Measurements from ENCODE around the gene FOXO1. TPM values are rescaled to one million over a fixed set of nuclear protein-coding genes. Genes with fewer than 3 reads are reported as not detected.

Gene FOXO1
- total RNA-seq, 4 donors from 2014 or later, result 43.6 to 75.9 (median 52.0) TPM

DNA sequence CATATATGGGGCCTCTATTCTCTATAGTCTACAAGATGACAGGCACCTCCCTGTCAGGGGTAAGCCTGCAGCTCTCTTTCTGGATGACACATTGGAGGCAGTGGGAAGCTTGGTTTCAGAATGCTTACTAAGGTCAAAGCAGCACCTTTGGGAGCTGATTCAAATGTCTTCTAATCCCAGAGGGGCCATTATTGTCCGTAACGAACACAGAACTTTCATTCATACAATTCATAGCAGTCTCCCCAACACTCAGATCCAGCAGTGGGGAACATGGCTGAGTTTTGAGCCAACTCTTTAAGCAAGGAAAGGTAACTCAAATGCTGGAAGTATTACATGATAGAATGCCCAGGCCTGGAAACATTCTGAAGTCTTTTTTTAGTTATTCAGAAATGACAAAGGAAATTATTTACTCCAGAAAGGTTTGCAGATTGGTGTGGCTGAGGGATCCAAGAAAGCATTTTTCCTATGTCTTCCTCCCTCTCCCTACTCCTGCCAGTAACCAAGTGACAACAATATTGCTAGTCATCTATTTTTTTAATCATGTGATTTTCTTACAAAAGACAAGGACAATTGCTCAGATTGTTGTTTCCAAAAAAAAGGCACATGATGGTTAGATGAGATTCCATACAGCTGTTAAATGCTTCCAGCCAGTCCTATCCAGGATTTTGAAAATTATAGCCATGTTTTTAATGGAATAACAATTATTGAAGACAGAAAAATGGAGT lies 118.7 kb downstream of the FOXO1 start:
- intact Hi-C loops (cut with DNase I; ENCODE audit: low total_unique reads), result no loop called here
- no peak overlapping the region for H3K4me3 ChIP-seq (ENCODE audit: low read depth, poor library complexity, severe bottlenecking)
- WGBS, 2 donors, result 41 to 54% methylated on average over 2 of the region's 2 CpGs
- TF ChIP-seq, protein P1, sequence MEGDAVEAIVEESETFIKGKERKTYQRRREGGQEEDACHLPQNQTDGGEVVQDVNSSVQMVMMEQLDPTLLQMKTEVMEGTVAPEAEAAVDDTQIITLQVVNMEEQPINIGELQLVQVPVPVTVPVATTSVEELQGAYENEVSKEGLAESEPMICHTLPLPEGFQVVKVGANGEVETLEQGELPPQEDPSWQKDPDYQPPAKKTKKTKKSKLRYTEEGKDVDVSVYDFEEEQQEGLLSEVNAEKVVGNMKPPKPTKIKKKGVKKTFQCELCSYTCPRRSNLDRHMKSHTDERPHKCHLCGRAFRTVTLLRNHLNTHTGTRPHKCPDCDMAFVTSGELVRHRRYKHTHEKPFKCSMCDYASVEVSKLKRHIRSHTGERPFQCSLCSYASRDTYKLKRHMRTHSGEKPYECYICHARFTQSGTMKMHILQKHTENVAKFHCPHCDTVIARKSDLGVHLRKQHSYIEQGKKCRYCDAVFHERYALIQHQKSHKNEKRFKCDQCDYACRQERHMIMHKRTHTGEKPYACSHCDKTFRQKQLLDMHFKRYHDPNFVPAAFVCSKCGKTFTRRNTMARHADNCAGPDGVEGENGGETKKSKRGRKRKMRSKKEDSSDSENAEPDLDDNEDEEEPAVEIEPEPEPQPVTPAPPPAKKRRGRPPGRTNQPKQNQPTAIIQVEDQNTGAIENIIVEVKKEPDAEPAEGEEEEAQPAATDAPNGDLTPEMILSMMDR (IDR thresholded peaks at IDR 0.05), result no peak
- no peak for TF ChIP-seq POLR2A (IDR thresholded peaks at IDR 0.05)
- no peak for DNase-seq (ENCODE audit: low spot score in 2 of 2)

DNA sequence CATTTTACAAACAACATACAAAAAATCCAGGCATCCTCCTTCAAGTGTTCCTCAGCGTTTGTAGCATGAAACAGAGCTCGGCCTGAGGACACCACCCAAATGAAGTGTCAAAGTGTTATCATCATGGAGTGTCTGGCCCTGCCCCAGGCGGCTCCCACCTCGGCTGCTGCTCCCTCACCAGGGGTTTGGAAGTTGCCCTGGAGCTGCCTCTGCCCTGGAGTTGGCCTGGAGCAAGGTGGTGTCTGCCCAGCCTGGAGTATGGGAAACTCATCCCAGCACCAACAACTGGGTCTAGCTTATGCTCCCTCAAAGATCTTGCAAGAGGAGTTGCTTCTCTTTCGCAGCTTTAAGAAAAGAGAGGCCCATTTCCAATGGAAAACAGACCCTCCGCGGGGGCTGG lies 120.4 kb downstream of the FOXO1 start:
- TF ChIP-seq, protein P1 (IDR thresholded peaks at IDR 0.05), result no peak
- no peak for TF ChIP-seq POLR2A (IDR thresholded peaks at IDR 0.05)
- intact Hi-C loops (cut with DNase I; ENCODE audit: low total_unique reads), result no loop called here
- DNase-seq (ENCODE audit: low spot score in 2 of 2), result no peak
- H3K4me3 ChIP-seq (ENCODE audit: low read depth, poor library complexity, severe bottlenecking), result no peak overlapping the region
- WGBS, 2 donors, result 78 to 84% methylated on average over 7 of the region's 7 CpGs

DNA sequence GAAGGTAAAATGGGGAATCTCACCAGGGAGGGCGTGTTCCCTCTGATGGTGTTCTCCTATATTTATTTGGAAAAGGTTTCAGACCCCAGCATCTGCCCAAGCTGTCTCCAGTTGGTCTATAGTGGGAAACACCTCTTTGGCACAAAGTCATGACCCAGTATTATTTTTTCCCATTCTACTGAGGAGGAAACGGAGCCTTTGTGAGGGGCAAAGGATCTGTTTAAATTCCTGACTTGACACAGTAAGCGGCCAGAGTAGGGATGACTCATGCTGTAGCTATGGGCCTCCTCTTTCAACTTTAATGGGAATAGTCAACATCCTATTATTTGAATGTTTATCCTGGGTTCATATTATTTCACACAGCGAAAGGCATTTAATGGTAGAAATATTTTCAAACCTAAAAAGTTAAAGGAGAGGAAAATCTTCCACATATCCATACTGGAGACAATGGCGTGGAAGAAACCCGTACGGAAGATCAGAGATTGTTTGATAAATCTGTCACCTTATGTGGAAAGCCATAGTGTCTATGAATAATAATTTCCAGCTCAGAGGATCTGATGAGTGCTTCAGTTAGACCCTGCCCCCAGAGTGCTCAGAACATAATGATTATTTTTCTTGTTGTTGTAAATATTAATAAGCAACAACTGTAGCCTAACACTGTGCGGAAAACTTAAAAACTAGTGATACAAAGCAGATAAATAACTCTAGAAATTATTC lies 126.0 kb downstream of the FOXO1 start:
- H3K4me3 ChIP-seq (ENCODE audit: low read depth, poor library complexity, severe bottlenecking), result no peak overlapping the region
- intact Hi-C loops (cut with DNase I; ENCODE audit: low total_unique reads), result no loop called here
- no peak for DNase-seq (ENCODE audit: low spot score in 2 of 2)
- TF ChIP-seq, protein P1 (IDR thresholded peaks at IDR 0.05), result no peak
- no peak for TF ChIP-seq POLR2A (IDR thresholded peaks at IDR 0.05)
- 74% methylated on average over 8 of the region's 8 CpGs for WGBS, 2 donors

DNA sequence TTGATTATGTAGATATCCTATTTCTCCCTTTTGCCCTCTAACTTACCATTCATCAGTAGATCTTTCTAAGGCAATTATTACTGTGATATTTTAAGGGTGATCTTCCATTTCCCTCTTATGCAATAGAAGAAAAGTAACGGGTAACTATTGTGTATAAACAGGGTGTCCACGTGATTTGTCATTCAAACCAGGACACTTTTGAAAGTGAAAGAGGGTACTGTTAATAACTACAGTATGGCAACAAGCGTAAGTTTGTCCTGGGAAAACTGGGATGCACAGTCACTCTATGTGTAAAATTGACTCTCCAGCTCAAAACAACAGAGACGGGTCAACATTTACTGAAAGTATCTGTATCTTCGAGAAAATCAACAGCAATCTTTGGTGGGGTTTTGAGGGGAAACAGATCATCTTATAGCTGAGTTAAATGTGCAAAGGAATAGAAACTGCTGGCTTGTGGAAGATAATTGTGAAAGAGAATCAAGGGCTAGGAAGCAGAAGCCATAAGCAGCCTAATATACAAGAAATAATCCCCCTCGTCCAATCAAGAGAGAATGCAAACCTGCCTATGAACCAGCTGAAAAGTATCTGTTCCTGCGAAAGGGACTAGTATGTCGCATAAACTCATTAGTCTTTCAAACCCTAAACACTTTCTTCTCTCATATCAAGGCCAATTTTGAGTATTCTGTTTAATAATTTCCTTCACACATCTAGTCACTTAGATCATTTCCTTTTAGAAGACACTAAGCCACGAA lies 126.7 kb downstream of the FOXO1 start:
- no peak for DNase-seq (ENCODE audit: low spot score in 2 of 2)
- TF ChIP-seq, protein P1 (IDR thresholded peaks at IDR 0.05), result no peak
- TF ChIP-seq POLR2A (IDR thresholded peaks at IDR 0.05), result no peak
- WGBS, 2 donors, result 71 to 78% methylated on average over 9 of the region's 9 CpGs
- no peak overlapping the region for H3K4me3 ChIP-seq (ENCODE audit: low read depth, poor library complexity, severe bottlenecking)
- intact Hi-C loops (cut with DNase I; ENCODE audit: low total_unique reads), result no loop called here

DNA sequence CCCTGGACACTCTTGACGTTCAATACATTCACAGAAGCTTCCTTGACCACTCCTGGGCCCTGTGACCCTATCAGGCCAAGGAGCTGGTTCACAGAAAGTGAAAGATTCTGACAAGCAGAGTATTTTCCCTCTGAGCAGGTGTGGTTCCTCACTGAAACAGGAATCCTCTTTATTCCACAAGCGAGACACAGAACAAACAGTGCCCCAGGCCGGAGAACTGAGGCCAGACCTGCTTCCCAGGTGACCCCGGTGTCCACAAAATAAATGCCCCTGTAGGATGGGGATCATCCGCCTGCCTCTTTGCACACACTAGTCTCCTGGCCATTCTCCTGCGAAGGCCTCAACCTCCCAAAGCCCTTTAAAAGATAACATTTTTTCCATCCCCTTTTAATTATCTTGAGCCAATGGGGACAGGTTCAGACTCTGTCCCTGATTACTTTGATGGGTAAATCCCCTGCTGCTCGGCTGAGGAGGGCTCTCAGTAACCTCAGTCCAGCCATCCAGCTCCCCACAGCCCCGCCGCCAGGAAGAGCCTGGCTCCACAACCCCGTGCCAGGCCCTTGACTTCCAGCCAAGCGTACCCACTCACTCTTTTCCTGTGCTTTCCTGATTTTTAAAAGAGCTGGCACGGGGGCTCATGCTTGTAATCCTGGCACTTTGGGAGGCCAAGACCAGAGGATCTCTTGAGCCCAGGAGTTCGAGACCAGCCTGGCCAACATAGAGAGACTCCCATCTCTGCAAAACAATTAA lies 129.1 kb downstream of the FOXO1 start:
- DNase-seq (ENCODE audit: low spot score in 2 of 2), result no peak
- WGBS, 2 donors, result 74 to 82% methylated on average over 13 of the region's 13 CpGs
- H3K4me3 ChIP-seq (ENCODE audit: low read depth, poor library complexity, severe bottlenecking), result no peak overlapping the region
- intact Hi-C loops (cut with DNase I; ENCODE audit: low total_unique reads), result no loop called here
- no peak for TF ChIP-seq POLR2A (IDR thresholded peaks at IDR 0.05)
- TF ChIP-seq, protein P1 (IDR thresholded peaks at IDR 0.05), result no peak

Data from lower leg skin (tissue), 4 donors.